ENCODE data around the gene SLC38A6.

SLC38A6 gene

GRCh38 chr14:60981633-60982455 is 799 bp downstream of the SLC38A6 start:
- DNase-seq (ENCODE audit: low read depth) = no peak

- DNase-seq (ENCODE audit: low read depth) = no peak
These were observed 3.2 kb downstream of the SLC38A6 start for GRCh38 chr14:60984196-60984595.

GRCh38 chr14:60986500-60986899 is 5.5 kb downstream of the SLC38A6 start:
- DNase-seq (ENCODE audit: low read depth) = no peak

GRCh38 chr14:60989599-60989998 is 8.6 kb downstream of the SLC38A6 start:
- DNase-seq (ENCODE audit: low read depth) = no peak

GRCh38 chr14:60998617-60999016 is 17.6 kb downstream of the SLC38A6 start:
- DNase-seq (ENCODE audit: low read depth) = no peak

- DNase-seq (ENCODE audit: low read depth) = no peak
These were observed 18.5 kb downstream of the SLC38A6 start for GRCh38 chr14:60999536-60999935.

- no peak for DNase-seq (ENCODE audit: low read depth)
These were observed 22.5 kb downstream of the SLC38A6 start for GRCh38 chr14:61003571-61003970.

- DNase-seq (ENCODE audit: low read depth) = no peak
These were observed 38.5 kb downstream of the SLC38A6 start for GRCh38 chr14:61019537-61019936.

GRCh38 chr14:61025251-61026223 is 44.5 kb downstream of the SLC38A6 start:
- DNase-seq (ENCODE audit: low read depth) = peak; percentile 4

- DNase-seq (ENCODE audit: low read depth) = no peak
These were observed 45.5 kb downstream of the SLC38A6 start for GRCh38 chr14:61026526-61026925.

GRCh38 chr14:61031026-61031425 is 50.0 kb downstream of the SLC38A6 start:
- no peak for DNase-seq (ENCODE audit: low read depth)

- DNase-seq (ENCODE audit: low read depth) = no peak
These were observed 52.0 kb downstream of the SLC38A6 start for GRCh38 chr14:61033054-61033453.

GRCh38 chr14:61033855-61034254 is 52.8 kb downstream of the SLC38A6 start:
- DNase-seq (ENCODE audit: low read depth) = no peak

- no peak for DNase-seq (ENCODE audit: low read depth)
These were observed 53.5 kb downstream of the SLC38A6 start for GRCh38 chr14:61034416-61035120.

GRCh38 chr14:61037215-61037614 is 56.2 kb downstream of the SLC38A6 start:
- DNase-seq (ENCODE audit: low read depth) = no peak

- DNase-seq (ENCODE audit: low read depth) = no peak
These were observed 60.7 kb downstream of the SLC38A6 start for GRCh38 chr14:61041704-61042103.

- DNase-seq (ENCODE audit: low read depth) = no peak
These were observed 61.2 kb downstream of the SLC38A6 start for GRCh38 chr14:61042220-61042619.

- DNase-seq (ENCODE audit: low read depth) = no peak
These were observed 62.5 kb downstream of the SLC38A6 start for GRCh38 chr14:61043506-61043905.

GRCh38 chr14:61047021-61047420 is 66.0 kb downstream of the SLC38A6 start:
- DNase-seq (ENCODE audit: low read depth) = no peak

- DNase-seq (ENCODE audit: low read depth) = no peak
These were observed 67.6 kb downstream of the SLC38A6 start for GRCh38 chr14:61048640-61049039.

GRCh38 chr14:61050417-61050816 is 69.4 kb downstream of the SLC38A6 start:
- no peak for DNase-seq (ENCODE audit: low read depth)

- no peak for DNase-seq (ENCODE audit: low read depth)
These were observed 70.0 kb downstream of the SLC38A6 start for GRCh38 chr14:61051051-61051450.

All from stimulated activated CD8-positive, alpha-beta memory T cell treated with anti-CD3 and anti-CD28 coated beads, Interleukin-4, amount 100 ng/mL, for 24 hours (primary cell).